Measurements from ENCODE around the gene CDK14. TPM values are rescaled to one million over a fixed set of nuclear protein-coding genes. Genes with fewer than 3 reads are reported as not detected.
"Not testable (repeated sequence)": the region's sequence is repeated elsewhere in the genome, so short reads cannot be mapped to it uniquely, and the experiment has no call there.

CDK14 gene
- total and polyA plus RNA-seq, 4 donors: 60.9 to 126 (median 82.9) TPM

- 100% methylated on average over 1 of the region's 1 CpG for WGBS (ENCODE audit: insufficient coverage)
These were observed 155.9 kb downstream of the CDK14 start for GRCh38 chr7:90752051-90752450.

GRCh38 chr7:90755041-90755440 is 158.9 kb downstream of the CDK14 start:
- Histone ChIP-seq H3K4me3 (ENCODE audit: low read depth, low read length) (no peak overlapping the region), H3K9me3 (ENCODE audit: control insufficient read depth, insufficient read depth, low read length) (no peaks in the 10 kb centered on the region), H3K27ac (ENCODE audit: low read depth, low read length) (no peak overlapping the region), H3K4me1 (ENCODE audit: control insufficient read depth, insufficient read depth, low read length) (no peaks in the 10 kb centered on the region), H3K27me3 (ENCODE audit: control insufficient read depth, insufficient read depth, low read length) (no peaks in the 10 kb centered on the region), H3K36me3 (ENCODE audit: control insufficient read depth, insufficient read depth, low read length) (no peaks in the 10 kb centered on the region)
- WGBS (ENCODE audit: insufficient coverage): 71% methylated on average over 1 of the region's 3 CpGs
- DNase-seq (ENCODE audit: low read depth in 4 of 6, low spot score in 6 of 6): no peak

More at GRCh38 chr7:90752051-90752450, 155.9 kb downstream of the CDK14 start:
- Histone ChIP-seq H3K27me3 (ENCODE audit: control insufficient read depth, insufficient read depth, low read length) (no peaks in the 10 kb centered on the region), H3K36me3 (ENCODE audit: control insufficient read depth, insufficient read depth, low read length) (no peaks in the 10 kb centered on the region), H3K9me3 (ENCODE audit: control insufficient read depth, insufficient read depth, low read length) (no peaks in the 10 kb centered on the region), H3K27ac (ENCODE audit: low read depth, low read length) (no peak overlapping the region), H3K4me3 (ENCODE audit: low read depth, low read length) (no peak overlapping the region), H3K4me1 (ENCODE audit: control insufficient read depth, insufficient read depth, low read length) (no peaks in the 10 kb centered on the region)
- no peak for DNase-seq (ENCODE audit: low read depth in 4 of 6, low spot score in 6 of 6)

- DNase-seq (ENCODE audit: low read depth in 4 of 6, low spot score in 6 of 6): no peak
- Histone ChIP-seq H3K36me3 (ENCODE audit: control insufficient read depth, insufficient read depth, low read length) (no peaks in the 10 kb centered on the region), H3K4me3 (ENCODE audit: low read depth, low read length) (no peak overlapping the region), H3K9me3 (ENCODE audit: control insufficient read depth, insufficient read depth, low read length) (no peaks in the 10 kb centered on the region), H3K4me1 (ENCODE audit: control insufficient read depth, insufficient read depth, low read length) (no peaks in the 10 kb centered on the region), H3K27ac (ENCODE audit: low read depth, low read length) (no peak overlapping the region), H3K27me3 (ENCODE audit: control insufficient read depth, insufficient read depth, low read length) (no peaks in the 10 kb centered on the region)
- WGBS (ENCODE audit: insufficient coverage): no CpG with 5 or more reads among the region's 1 CpG
These were observed 160.2 kb downstream of the CDK14 start for GRCh38 chr7:90756366-90756765.

GRCh38 chr7:90757565-90757950 is 161.4 kb downstream of the CDK14 start:
- not testable (repeated sequence) for H3K4me3 ChIP-seq (ENCODE audit: low read depth, low read length); H3K9me3 ChIP-seq (ENCODE audit: control insufficient read depth, insufficient read depth, low read length); H3K27me3 ChIP-seq (ENCODE audit: control insufficient read depth, insufficient read depth, low read length); H3K36me3 ChIP-seq (ENCODE audit: control insufficient read depth, insufficient read depth, low read length); H3K4me1 ChIP-seq (ENCODE audit: control insufficient read depth, insufficient read depth, low read length); DNase-seq (ENCODE audit: low read depth in 4 of 6, low spot score in 6 of 6); H3K27ac ChIP-seq (ENCODE audit: low read depth, low read length)
- 83% methylated on average over 5 of the region's 9 CpGs for WGBS (ENCODE audit: insufficient coverage)

GRCh38 chr7:90758933-90759562 is 162.9 kb downstream of the CDK14 start:
- Histone ChIP-seq H3K4me1 (ENCODE audit: control insufficient read depth, insufficient read depth, low read length) (no peaks in the 10 kb centered on the region), H3K27me3 (ENCODE audit: control insufficient read depth, insufficient read depth, low read length) (no peaks in the 10 kb centered on the region), H3K27ac (ENCODE audit: low read depth, low read length) (no peak overlapping the region), H3K9me3 (ENCODE audit: control insufficient read depth, insufficient read depth, low read length) (no peaks in the 10 kb centered on the region), H3K36me3 (ENCODE audit: control insufficient read depth, insufficient read depth, low read length) (no peaks in the 10 kb centered on the region), H3K4me3 (ENCODE audit: low read depth, low read length) (no peak overlapping the region)
- no CpG with 5 or more reads among the region's 6 CpGs for WGBS (ENCODE audit: insufficient coverage)
- no peak for DNase-seq (ENCODE audit: low read depth in 4 of 6, low spot score in 6 of 6)

- no peaks in the 10 kb centered on the region for H3K27me3 ChIP-seq (ENCODE audit: control insufficient read depth, insufficient read depth, low read length)
- DNase-seq (ENCODE audit: low read depth in 4 of 6, low spot score in 6 of 6): peak in 1 of 6 donors; percentile 22
- no peaks in the 10 kb centered on the region for H3K36me3 ChIP-seq (ENCODE audit: control insufficient read depth, insufficient read depth, low read length)
- H3K4me1 ChIP-seq (ENCODE audit: control insufficient read depth, insufficient read depth, low read length): no peaks in the 10 kb centered on the region
- no peak overlapping the region for H3K4me3 ChIP-seq (ENCODE audit: low read depth, low read length)
- H3K9me3 ChIP-seq (ENCODE audit: control insufficient read depth, insufficient read depth, low read length): no peaks in the 10 kb centered on the region
- H3K27ac ChIP-seq (ENCODE audit: low read depth, low read length): no peak overlapping the region
These were observed 163.6 kb downstream of the CDK14 start for GRCh38 chr7:90759710-90760109.

GRCh38 chr7:90760892-90761291 is 164.8 kb downstream of the CDK14 start:
- no peaks in the 10 kb centered on the region for H3K9me3 ChIP-seq (ENCODE audit: control insufficient read depth, insufficient read depth, low read length)
- H3K36me3 ChIP-seq (ENCODE audit: control insufficient read depth, insufficient read depth, low read length): no peaks in the 10 kb centered on the region
- H3K27me3 ChIP-seq (ENCODE audit: control insufficient read depth, insufficient read depth, low read length): no peaks in the 10 kb centered on the region
- no peak overlapping the region for H3K4me3 ChIP-seq (ENCODE audit: low read depth, low read length)
- H3K27ac ChIP-seq (ENCODE audit: low read depth, low read length): no peak overlapping the region
- H3K4me1 ChIP-seq (ENCODE audit: control insufficient read depth, insufficient read depth, low read length): no peaks in the 10 kb centered on the region
- DNase-seq (ENCODE audit: low read depth in 4 of 6, low spot score in 6 of 6): no peak
- no CpG with 5 or more reads among the region's 3 CpGs for WGBS (ENCODE audit: insufficient coverage)

GRCh38 chr7:90761584-90761983 is 165.5 kb downstream of the CDK14 start:
- Histone ChIP-seq H3K4me3 (ENCODE audit: low read depth, low read length) (no peak overlapping the region), H3K27ac (ENCODE audit: low read depth, low read length) (no peak overlapping the region), H3K36me3 (ENCODE audit: control insufficient read depth, insufficient read depth, low read length) (no peaks in the 10 kb centered on the region), H3K27me3 (ENCODE audit: control insufficient read depth, insufficient read depth, low read length) (no peaks in the 10 kb centered on the region), H3K4me1 (ENCODE audit: control insufficient read depth, insufficient read depth, low read length) (peaks cover 2% of the 10 kb centered on the region), H3K9me3 (ENCODE audit: control insufficient read depth, insufficient read depth, low read length) (no peaks in the 10 kb centered on the region)
- DNase-seq (ENCODE audit: low read depth in 4 of 6, low spot score in 6 of 6): no peak
- WGBS (ENCODE audit: insufficient coverage): 100% methylated on average over 1 of the region's 1 CpG

GRCh38 chr7:90763108-90763507 is 167.0 kb downstream of the CDK14 start:
- Histone ChIP-seq H3K4me1 (ENCODE audit: control insufficient read depth, insufficient read depth, low read length) (peaks cover 7% of the 10 kb centered on the region), H3K4me3 (ENCODE audit: low read depth, low read length) (no peak overlapping the region), H3K9me3 (ENCODE audit: control insufficient read depth, insufficient read depth, low read length) (no peaks in the 10 kb centered on the region), H3K27ac (ENCODE audit: low read depth, low read length) (no peak overlapping the region), H3K36me3 (ENCODE audit: control insufficient read depth, insufficient read depth, low read length) (no peaks in the 10 kb centered on the region), H3K27me3 (ENCODE audit: control insufficient read depth, insufficient read depth, low read length) (no peaks in the 10 kb centered on the region)
- no peak for DNase-seq (ENCODE audit: low read depth in 4 of 6, low spot score in 6 of 6)
- WGBS (ENCODE audit: insufficient coverage): 88% methylated on average over 3 of the region's 6 CpGs

GRCh38 chr7:90764848-90765570 is 168.9 kb downstream of the CDK14 start:
- WGBS (ENCODE audit: insufficient coverage): no CpG with 5 or more reads among the region's 2 CpGs
- Histone ChIP-seq H3K4me3 (ENCODE audit: low read depth, low read length) (no peak overlapping the region), H3K9me3 (ENCODE audit: control insufficient read depth, insufficient read depth, low read length) (no peaks in the 10 kb centered on the region)

More at GRCh38 chr7:90764848-90765570, 168.9 kb downstream of the CDK14 start:
- Histone ChIP-seq H3K36me3 (ENCODE audit: control insufficient read depth, insufficient read depth, low read length) (no peaks in the 10 kb centered on the region), H3K27ac (ENCODE audit: low read depth, low read length) (no peak overlapping the region), H3K27me3 (ENCODE audit: control insufficient read depth, insufficient read depth, low read length) (no peaks in the 10 kb centered on the region), H3K4me1 (ENCODE audit: control insufficient read depth, insufficient read depth, low read length) (peaks cover 7% of the 10 kb centered on the region)
- no peak for DNase-seq (ENCODE audit: low read depth in 4 of 6, low spot score in 6 of 6)
